ENCODE measurements around the gene ZNF714. TPM values are rescaled to one million over a fixed set of nuclear protein-coding genes. Genes with fewer than 3 reads are reported as not detected.

The ZNF714 gene
- total RNA-seq, 1 donor from 2014 or later, result 22.6 TPM

GRCh38 chr19:21158523-21159135 is 76.6 kb downstream of the ZNF714 start:
- H4K20me1 ChIP-seq (ENCODE audit: insufficient read depth, low read length), result peaks cover 12% of the 10 kb centered on the region
- no peak overlapping the region for H3K27ac ChIP-seq (ENCODE audit: low read depth, low read length)
- Mint-ChIP-seq H3K36me3 (ENCODE audit: low read depth, unreplicated experiment) (peaks cover 44% of the 10 kb centered on the region), H3K4me1 (ENCODE audit: low read depth, unreplicated experiment) (peaks cover 12% of the 10 kb centered on the region), H3K27me3 (ENCODE audit: low read depth, unreplicated experiment) (no peaks in the 10 kb centered on the region), H3K27ac (ENCODE audit: unreplicated experiment) (no peak overlapping the region), H3K9me3 (ENCODE audit: unreplicated experiment) (peaks cover 2% of the 10 kb centered on the region), H3K4me3 (ENCODE audit: unreplicated experiment) (no peak overlapping the region)
- H2AFZ ChIP-seq (ENCODE audit: low read depth, low read length), result no peak overlapping the region
- H3K9me3 ChIP-seq (ENCODE audit: insufficient read depth, low read depth, low read length), result no peaks in the 10 kb centered on the region
- H3K36me3 ChIP-seq (ENCODE audit: insufficient read depth, low read length), result peaks cover 4% of the 10 kb centered on the region
- FAIRE-seq (peak; percentile 32), DNase-seq (ENCODE audit: low read depth) (peak; percentile 72)
- H3K4me3 ChIP-seq (ENCODE audit: insufficient read depth, low read depth, low read length), result no peak overlapping the region
- no peak overlapping the region for H3K4me2 ChIP-seq (ENCODE audit: low read length)
- H3K27me3 ChIP-seq (ENCODE audit: insufficient read depth, low read length), result no peaks in the 10 kb centered on the region
- H3K79me2 ChIP-seq (ENCODE audit: insufficient read depth, low read length), result peaks cover 80% of the 10 kb centered on the region
- no peaks in the 10 kb centered on the region for H3K4me1 ChIP-seq (ENCODE audit: insufficient read depth, low read length)
- TF ChIP-seq EZH2 (IDR thresholded peaks at IDR 0.05; ENCODE audit: insufficient read depth, low read length), result no peak
- no peak for TF ChIP-seq CTCF (IDR thresholded peaks at IDR 0.05; ENCODE audit: insufficient read depth, low read depth, low read length)
- H3K9ac ChIP-seq (ENCODE audit: low read length), result no peak overlapping the region

GRCh38 chr19:21164541-21164940 is 82.5 kb downstream of the ZNF714 start:
- no peaks in the 10 kb centered on the region for H3K27me3 ChIP-seq (ENCODE audit: insufficient read depth, low read length)
- peaks cover 8% of the 10 kb centered on the region for H3K36me3 ChIP-seq (ENCODE audit: insufficient read depth, low read length)
- H3K27me3 Mint-ChIP-seq (ENCODE audit: low read depth, unreplicated experiment), result no peaks in the 10 kb centered on the region
- no peaks in the 10 kb centered on the region for H3K9me3 Mint-ChIP-seq (ENCODE audit: unreplicated experiment)
- no peak overlapping the region for H2AFZ ChIP-seq (ENCODE audit: low read depth, low read length)
- no peak overlapping the region for H3K4me3 Mint-ChIP-seq (ENCODE audit: unreplicated experiment)
- no peaks in the 10 kb centered on the region for H3K4me1 Mint-ChIP-seq (ENCODE audit: low read depth, unreplicated experiment)
- peaks cover 6% of the 10 kb centered on the region for H4K20me1 ChIP-seq (ENCODE audit: insufficient read depth, low read length)
- no peak for TF ChIP-seq CTCF (IDR thresholded peaks at IDR 0.05; ENCODE audit: insufficient read depth, low read depth, low read length)
- DNase-seq (ENCODE audit: low read depth), result no peak
- H3K79me2 ChIP-seq (ENCODE audit: insufficient read depth, low read length), result peaks cover 47% of the 10 kb centered on the region
- no peak overlapping the region for H3K27ac ChIP-seq (ENCODE audit: low read depth, low read length)
- H3K4me2 ChIP-seq (ENCODE audit: low read length), result no peak overlapping the region
- peaks cover 38% of the 10 kb centered on the region for H3K36me3 Mint-ChIP-seq (ENCODE audit: low read depth, unreplicated experiment)
- no peak for FAIRE-seq
- no peak overlapping the region for H3K4me3 ChIP-seq (ENCODE audit: insufficient read depth, low read depth, low read length)
- H3K9me3 ChIP-seq (ENCODE audit: insufficient read depth, low read depth, low read length), result no peaks in the 10 kb centered on the region
- H3K27ac Mint-ChIP-seq (ENCODE audit: unreplicated experiment), result no peak overlapping the region
- no peaks in the 10 kb centered on the region for H3K4me1 ChIP-seq (ENCODE audit: insufficient read depth, low read length)
- H3K9ac ChIP-seq (ENCODE audit: low read length), result no peak overlapping the region

- Mint-ChIP-seq H3K36me3 (ENCODE audit: low read depth, unreplicated experiment) (peaks cover 32% of the 10 kb centered on the region), H3K27me3 (ENCODE audit: low read depth, unreplicated experiment) (no peaks in the 10 kb centered on the region), H3K9me3 (ENCODE audit: unreplicated experiment) (no peaks in the 10 kb centered on the region), H3K4me3 (ENCODE audit: unreplicated experiment) (no peak overlapping the region), H3K4me1 (ENCODE audit: low read depth, unreplicated experiment) (no peaks in the 10 kb centered on the region), H3K27ac (ENCODE audit: unreplicated experiment) (no peak overlapping the region)
- peaks cover 29% of the 10 kb centered on the region for H3K79me2 ChIP-seq (ENCODE audit: insufficient read depth, low read length)
- H3K27ac ChIP-seq (ENCODE audit: low read depth, low read length), result no peak overlapping the region
- H4K20me1 ChIP-seq (ENCODE audit: insufficient read depth, low read length), result no peaks in the 10 kb centered on the region
- H3K9me3 ChIP-seq (ENCODE audit: insufficient read depth, low read depth, low read length), result no peaks in the 10 kb centered on the region
- FAIRE-seq, result no peak
- no peaks in the 10 kb centered on the region for H3K27me3 ChIP-seq (ENCODE audit: insufficient read depth, low read length)
- H3K4me1 ChIP-seq (ENCODE audit: insufficient read depth, low read length), result no peaks in the 10 kb centered on the region
- no peak overlapping the region for H3K4me2 ChIP-seq (ENCODE audit: low read length)
- no peak overlapping the region for H2AFZ ChIP-seq (ENCODE audit: low read depth, low read length)
- peaks cover 13% of the 10 kb centered on the region for H3K36me3 ChIP-seq (ENCODE audit: insufficient read depth, low read length)
- H3K4me3 ChIP-seq (ENCODE audit: insufficient read depth, low read depth, low read length), result no peak overlapping the region
- TF ChIP-seq EZH2 (IDR thresholded peaks at IDR 0.05; ENCODE audit: insufficient read depth, low read length) (no peak), CTCF (IDR thresholded peaks at IDR 0.05; ENCODE audit: insufficient read depth, low read depth, low read length) (no peak)
- no peak for DNase-seq (ENCODE audit: low read depth)
- H3K9ac ChIP-seq (ENCODE audit: low read length), result no peak overlapping the region
Measured at GRCh38 chr19:21166436-21166835, 84.4 kb downstream of the ZNF714 start.

Data from astrocyte (in vitro differentiated cells and primary cell).